GM10266 (cell line): ENCODE measurements around the gene ACTC1.

Experiments
- DNase-seq: peaks from one replicate; pipeline ENCODE4 v3.0.0; 2012; ENCODE audit errors: extremely low spot score
- TF ChIP-seq, protein P1 (sequence below): IDR thresholded peaks from 2 replicates; pipeline ENCODE4 v1.5.1; 2012; ENCODE audit warnings: mild to moderate bottlenecking, low read depth; ENCODE audit not compliant: control insufficient read depth, insufficient read depth; ENCODE audit errors: missing control alignments

ACTC1 gene

DNA sequence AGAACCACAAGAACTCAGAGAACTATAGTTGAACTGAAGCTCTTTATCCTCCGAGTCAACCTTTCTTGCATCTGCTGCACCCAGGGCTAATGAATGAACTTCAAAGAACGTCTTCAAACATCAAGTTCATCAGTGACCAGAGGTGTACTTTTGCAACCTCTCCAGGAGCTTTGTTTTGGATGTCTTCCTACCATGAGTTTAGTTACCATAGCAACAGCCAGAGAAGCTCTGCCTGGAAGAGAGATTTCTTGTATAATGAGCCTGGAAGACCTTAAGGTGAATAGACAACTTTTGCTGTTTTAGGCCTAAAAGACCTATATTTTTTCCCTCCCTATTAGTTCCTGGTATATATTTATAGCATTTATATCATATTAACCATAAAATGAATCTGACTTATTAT is 9.1 kb downstream of the ACTC1 start:
- TF ChIP-seq, protein P1, sequence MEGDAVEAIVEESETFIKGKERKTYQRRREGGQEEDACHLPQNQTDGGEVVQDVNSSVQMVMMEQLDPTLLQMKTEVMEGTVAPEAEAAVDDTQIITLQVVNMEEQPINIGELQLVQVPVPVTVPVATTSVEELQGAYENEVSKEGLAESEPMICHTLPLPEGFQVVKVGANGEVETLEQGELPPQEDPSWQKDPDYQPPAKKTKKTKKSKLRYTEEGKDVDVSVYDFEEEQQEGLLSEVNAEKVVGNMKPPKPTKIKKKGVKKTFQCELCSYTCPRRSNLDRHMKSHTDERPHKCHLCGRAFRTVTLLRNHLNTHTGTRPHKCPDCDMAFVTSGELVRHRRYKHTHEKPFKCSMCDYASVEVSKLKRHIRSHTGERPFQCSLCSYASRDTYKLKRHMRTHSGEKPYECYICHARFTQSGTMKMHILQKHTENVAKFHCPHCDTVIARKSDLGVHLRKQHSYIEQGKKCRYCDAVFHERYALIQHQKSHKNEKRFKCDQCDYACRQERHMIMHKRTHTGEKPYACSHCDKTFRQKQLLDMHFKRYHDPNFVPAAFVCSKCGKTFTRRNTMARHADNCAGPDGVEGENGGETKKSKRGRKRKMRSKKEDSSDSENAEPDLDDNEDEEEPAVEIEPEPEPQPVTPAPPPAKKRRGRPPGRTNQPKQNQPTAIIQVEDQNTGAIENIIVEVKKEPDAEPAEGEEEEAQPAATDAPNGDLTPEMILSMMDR = no peak
- DNase-seq = no peak

DNA sequence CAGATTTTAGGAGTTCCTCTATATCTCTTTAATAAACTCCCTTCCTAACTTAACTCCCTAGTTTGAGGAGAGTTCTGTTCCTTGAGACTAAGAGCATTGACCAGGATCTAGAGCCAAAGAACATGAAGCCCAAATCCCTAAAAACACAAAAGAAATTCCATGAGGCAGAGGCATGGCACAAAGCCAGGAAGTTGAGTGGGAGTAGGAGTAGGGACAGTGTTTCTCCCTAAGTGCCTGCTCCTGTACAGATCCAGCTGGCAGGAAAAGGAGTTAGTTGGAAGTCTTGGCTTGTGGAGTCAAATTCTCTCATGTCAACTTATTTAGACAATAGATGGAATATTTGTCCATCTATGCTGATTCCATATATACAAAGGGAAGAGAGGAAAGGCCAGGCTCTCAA is 11.4 kb downstream of the ACTC1 start:
- no peak for DNase-seq
- TF ChIP-seq, protein P1 = no peak

DNA sequence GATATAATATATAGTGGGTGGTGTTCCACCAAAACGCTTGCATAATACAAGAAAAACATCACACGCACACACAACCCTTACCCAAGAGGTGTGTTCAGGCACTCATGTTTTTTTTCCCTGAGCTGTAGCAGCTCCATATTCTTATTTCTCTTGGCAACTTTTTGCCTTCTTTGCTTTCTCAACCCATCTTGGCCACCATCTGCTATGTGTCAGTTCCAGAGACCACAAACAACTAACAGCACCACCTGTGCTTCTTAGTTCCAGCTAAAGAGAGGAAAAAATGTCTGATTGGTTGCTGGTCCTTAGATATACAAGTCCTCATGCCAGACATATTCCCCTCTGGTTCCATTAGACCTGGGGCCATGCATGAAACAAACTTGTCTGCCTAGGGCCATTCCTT is 11.9 kb downstream of the ACTC1 start:
- no peak for DNase-seq
- TF ChIP-seq, protein P1 = no peak

DNA sequence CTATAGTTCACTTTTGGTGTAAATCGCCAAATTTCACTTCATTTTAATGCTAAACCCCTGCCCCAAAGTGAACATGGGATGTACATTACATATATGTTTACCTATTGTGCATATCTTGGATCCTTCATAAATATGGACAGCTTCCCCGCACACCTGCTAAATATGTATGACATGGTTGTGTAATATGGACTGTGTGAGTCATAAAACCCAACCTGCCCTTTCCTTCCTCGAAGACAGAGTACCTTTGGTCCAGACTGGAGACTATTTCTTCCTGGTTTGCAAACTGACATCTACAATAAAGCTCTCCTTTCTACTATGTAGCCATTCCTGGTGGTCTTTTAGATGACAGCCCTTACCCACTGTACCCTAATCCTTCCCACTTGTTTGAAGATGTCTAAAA is 12.4 kb downstream of the ACTC1 start:
- DNase-seq = no peak
- TF ChIP-seq, protein P1 = no peak

DNA sequence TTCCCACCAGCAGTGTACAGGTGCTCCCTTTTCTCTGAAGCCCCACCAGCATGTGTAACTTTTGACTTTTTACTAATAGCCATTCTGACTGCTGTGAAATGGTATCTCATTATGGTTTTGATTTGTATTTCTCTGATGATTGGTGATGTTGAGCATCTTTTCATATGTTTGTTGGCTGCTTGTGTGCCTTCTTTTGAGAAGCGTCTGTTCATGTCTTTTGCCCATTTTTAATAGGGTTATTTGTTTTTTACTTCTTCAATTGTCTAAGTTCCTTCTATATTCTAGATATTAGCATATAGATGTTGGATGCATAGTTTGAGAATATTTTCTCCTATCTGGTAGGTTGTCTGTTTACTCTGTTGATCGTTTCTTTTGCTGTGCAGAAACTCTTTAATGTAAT is 14.6 kb downstream of the ACTC1 start:
- DNase-seq = no peak
- TF ChIP-seq, protein P1 = no peak

DNA sequence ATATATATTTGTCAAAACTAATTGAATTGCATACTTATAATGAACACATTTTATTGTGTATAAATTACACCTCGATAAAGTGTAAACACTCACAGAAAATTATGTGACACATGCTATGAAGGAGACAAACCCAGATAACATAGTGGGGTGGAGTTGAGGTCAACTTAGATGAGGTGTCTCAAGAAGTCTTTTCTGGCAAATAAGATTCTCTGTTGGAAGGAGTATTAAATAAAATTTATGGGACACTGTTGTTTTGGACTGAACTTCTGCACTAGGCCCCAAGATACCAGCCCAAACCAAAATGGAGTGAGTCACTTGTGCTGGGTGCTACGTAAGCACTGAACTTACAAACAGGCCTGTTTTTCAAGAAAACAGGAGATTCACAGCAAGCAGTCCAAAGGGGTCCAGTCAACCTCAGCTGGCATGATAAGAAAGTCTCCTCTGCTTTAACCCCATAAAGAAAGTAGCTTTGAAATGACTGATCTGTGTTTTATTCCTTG is 18.7 kb downstream of the ACTC1 start:
- TF ChIP-seq, protein P1 = no peak
- no peak for DNase-seq

DNA sequence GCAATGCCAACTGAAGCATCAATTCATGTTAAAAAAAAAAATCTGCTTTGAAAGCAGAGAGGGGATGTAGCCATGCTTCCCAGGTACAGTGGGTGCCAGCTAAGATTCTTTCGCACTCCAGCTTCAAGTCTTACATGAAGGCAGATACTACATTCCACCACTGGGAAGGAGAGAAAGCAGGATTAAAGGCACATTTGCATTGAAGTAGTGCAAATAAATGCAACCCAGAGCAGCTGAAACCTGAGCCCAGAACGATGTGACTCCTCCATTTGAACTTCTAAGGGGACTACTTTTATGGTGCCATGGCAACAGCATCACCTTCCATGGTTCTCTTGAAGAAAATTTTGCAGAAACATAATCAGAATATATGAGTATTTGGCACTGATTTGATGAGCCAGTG is 21.4 kb downstream of the ACTC1 start:
- DNase-seq = no peak
- TF ChIP-seq, protein P1 = no peak
